GM18868 (cell line): Measurements from ENCODE around the gene CELSR2.
"Not testable (repeated sequence)": the region's sequence is repeated elsewhere in the genome, so short reads cannot be mapped to it uniquely, and the experiment has no call there.

ENCODE experiments used
- ATAC-seq: cut with Tn5 transposase; IDR thresholded peaks from one replicate; pipeline ENCODE4 v1.9.1; 2021; ENCODE audit warnings: mild to moderate bottlenecking, moderate library complexity; ENCODE audit not compliant: unreplicated experiment

The CELSR2 gene

GRCh38 chr1:109275706-109276345 is 26.5 kb downstream of the CELSR2 start:
- no peak for ATAC-seq

GRCh38 chr1:109277434-109278204 is 28.3 kb downstream of the CELSR2 start:
- ATAC-seq = peak; percentile 85

GRCh38 chr1:109279615-109280278 is 30.4 kb downstream of the CELSR2 start:
- ATAC-seq = no peak

- no peak for ATAC-seq
Observed at GRCh38 chr1:109280862-109281261, 31.5 kb downstream of the CELSR2 start.

- ATAC-seq = no peak
Observed at GRCh38 chr1:109281680-109282496, 32.5 kb downstream of the CELSR2 start.

GRCh38 chr1:109282497-109282951 is 33.2 kb downstream of the CELSR2 start:
- ATAC-seq = no peak

- ATAC-seq = peak; percentile 98
Observed at GRCh38 chr1:109282952-109283747, 33.8 kb downstream of the CELSR2 start, which contains the start of gene PSRC1. Gene PSRC1 (minus strand): TSS chr1:109283145.

GRCh38 chr1:109283748-109284600 is 34.6 kb downstream of the CELSR2 start:
- no peak for ATAC-seq

- ATAC-seq = not testable (repeated sequence)
Observed at GRCh38 chr1:109286762-109287161, 37.4 kb downstream of the CELSR2 start.

- no peak for ATAC-seq
Observed at GRCh38 chr1:109290137-109290536, 40.8 kb downstream of the CELSR2 start.

- no peak for ATAC-seq
Observed at GRCh38 chr1:109290998-109291397, 41.7 kb downstream of the CELSR2 start.

GRCh38 chr1:109292364-109292763 is 43.0 kb downstream of the CELSR2 start:
- no peak for ATAC-seq

GRCh38 chr1:109293026-109293425 is 43.7 kb downstream of the CELSR2 start:
- no peak for ATAC-seq

GRCh38 chr1:109294481-109294880 is 45.1 kb downstream of the CELSR2 start:
- ATAC-seq = no peak

- ATAC-seq = no peak
Observed at GRCh38 chr1:109295712-109296415, 46.5 kb downstream of the CELSR2 start.

GRCh38 chr1:109296782-109297181 is 47.4 kb downstream of the CELSR2 start:
- ATAC-seq = no peak

- ATAC-seq = no peak
Observed at GRCh38 chr1:109298666-109299557, 49.6 kb downstream of the CELSR2 start.
